H1 (cell line): ENCODE results near the gene SLC27A6. TPM values are rescaled to one million over a fixed set of nuclear protein-coding genes. Genes with fewer than 3 reads are reported as not detected.

Experiments
- CTCF ChIA-PET: fragments of 300-600 bp; sonication (Branson Sonifier 250); formaldehyde crosslinking; loops from one replicate; lab custom pipeline; 2021; ENCODE audit not compliant: partially characterized antibody; lab: Charles Lee
- POLR2A ChIA-PET: fragments of 300-600 bp; sonication (Branson Sonifier 250); formaldehyde crosslinking; loops from one replicate; lab custom pipeline; 2021; ENCODE audit warnings: inconsistent platforms; ENCODE audit not compliant: partially characterized antibody; lab: Charles Lee
- DNase-seq, 2 experiments: peaks; one replicate each; pipeline versions ENCODE4 v3.0.0 to v3.0.0-alpha.2; 2010 to 2022; ENCODE audit warnings: low spot score in 2 of 2, low read depth in 1 of 2, mixed read lengths in 1 of 2
- FAIRE-seq: peaks from 2 replicates; lab custom pipeline; 2011; peaks lifted over from hg19 to GRCh38; lab: Jason Lieb, UNC
- H2AFZ ChIP-seq: 2 replicates; pipeline ENCODE4 v1.8.1; 2012; ENCODE audit warnings: low read length, inconsistent platforms
- H2AK5ac ChIP-seq: 2 replicates; pipeline ENCODE4 v1.6.1; 2013; ENCODE audit warnings: low read depth, low read length
- H2BK120ac ChIP-seq: replicated peaks from 2 replicates; pipeline ENCODE3; 2013; ENCODE audit warnings: low read depth, low read length, inconsistent platforms
- H2BK12ac ChIP-seq: 2 replicates; pipeline ENCODE4 v1.6.1; 2013; ENCODE audit warnings: low read depth, low read length
- H2BK15ac ChIP-seq: 2 replicates; pipeline ENCODE4 v1.6.1; 2013; ENCODE audit warnings: low read length
- H2BK20ac ChIP-seq: 2 replicates; pipeline ENCODE4 v1.6.1; 2013; ENCODE audit warnings: low read length
- H2BK5ac ChIP-seq: 2 replicates; pipeline ENCODE4 v1.6.1; 2013; ENCODE audit warnings: low read depth, low read length
- H3K14ac ChIP-seq: 2 replicates; pipeline ENCODE4 v1.6.1; 2013; ENCODE audit warnings: inconsistent platforms; ENCODE audit not compliant: insufficient read length
- H3K18ac ChIP-seq: 2 replicates; pipeline ENCODE4 v1.6.1; 2013; ENCODE audit warnings: low read length; ENCODE audit errors: extremely low read depth
- H3K23ac ChIP-seq: 2 replicates; pipeline ENCODE4 v1.6.1; 2013; ENCODE audit warnings: inconsistent platforms; ENCODE audit not compliant: insufficient read length
- H3K23me2 ChIP-seq: 2 replicates; pipeline ENCODE4 v1.6.1; 2013; ENCODE audit warnings: low read depth, low read length
- H3K27ac ChIP-seq: 2 replicates; pipeline ENCODE4 v1.6.1; 2011; ENCODE audit warnings: low read depth, low read length, inconsistent platforms
- H3K27me3 ChIP-seq, 4 experiments: replicated peaks in 1 of 4; 1 replicate in 1 of 4; 2 replicates in 3 of 4; pipeline versions ENCODE4 v1.6.1 to v1.8.1; 2011 to 2013; ENCODE audit warnings: low read length in 3 of 4, mild to moderate bottlenecking in 3 of 4, inconsistent platforms in 2 of 4, mixed read lengths in 2 of 4, moderate library complexity in 1 of 4; ENCODE audit not compliant: control insufficient read depth in 3 of 4, insufficient read depth in 3 of 4; ENCODE audit errors: extremely low read depth in 1 of 4
- H3K36me3 ChIP-seq, 4 experiments: 2 replicates each; pipeline versions ENCODE4 v1.6.1 to v1.8.1; 2011 to 2013; ENCODE audit warnings: mild to moderate bottlenecking in 4 of 4, low read length in 3 of 4, moderate library complexity in 2 of 4, control low read depth in 1 of 4, inconsistent platforms in 1 of 4; ENCODE audit not compliant: insufficient read depth in 4 of 4, control insufficient read depth in 2 of 4
- H3K4ac ChIP-seq: replicated peaks from 2 replicates; pipeline ENCODE3; 2013; ENCODE audit warnings: low read length, low read depth, mixed read lengths, inconsistent platforms; ENCODE audit not compliant: insufficient read length
- H3K4me1 ChIP-seq, 4 experiments: replicated peaks in 1 of 4; 1 replicate in 1 of 4; 2 replicates in 3 of 4; pipeline versions ENCODE4 v1.6.1 to v1.8.1; 2011 to 2013; ENCODE audit warnings: low read length in 3 of 4, inconsistent platforms in 2 of 4, mixed read lengths in 1 of 4; ENCODE audit not compliant: insufficient read depth in 4 of 4, control insufficient read depth in 3 of 4
- H3K4me2 ChIP-seq, 2 experiments: 2 replicates each; pipeline versions ENCODE4 v1.6.1 to v1.8.1; 2011 to 2013; ENCODE audit warnings: low read depth in 2 of 2, low read length in 2 of 2, control low read depth in 1 of 2, inconsistent platforms in 1 of 2, mild to moderate bottlenecking in 1 of 2; ENCODE audit not compliant: insufficient read depth in 1 of 2
- H3K4me3 ChIP-seq, 4 experiments: fragments of 200-600, 300-600 bp in 1 of 4; sonication (generic), shearing (Covaris generic), sonication (Bioruptor Twin) in 1 of 4; 2 replicates each; pipeline versions ENCODE4 v1.5.1 to v1.8.1; 2011 to 2016; ENCODE audit warnings: low read length in 4 of 4, low read depth in 3 of 4, control low read depth in 2 of 4, inconsistent platforms in 2 of 4, mild to moderate bottlenecking in 2 of 4, mixed read lengths in 1 of 4, moderate library complexity in 1 of 4; ENCODE audit not compliant: insufficient read depth in 2 of 4; ENCODE audit errors: extremely low read depth in 1 of 4
- H3K56ac ChIP-seq: replicated peaks from 2 replicates; pipeline ENCODE3; 2013; ENCODE audit warnings: low read depth, mild to moderate bottlenecking, mixed read lengths, low read length, inconsistent platforms; ENCODE audit not compliant: insufficient read length
- H3K79me1 ChIP-seq: 2 replicates; pipeline ENCODE4 v1.6.1; 2013; ENCODE audit warnings: low read depth, low read length, control low read depth
- H3K79me2 ChIP-seq, 2 experiments: 2 replicates each; pipeline versions ENCODE4 v1.6.1 to v1.8.1; 2012 to 2013; ENCODE audit warnings: low read length in 2 of 2, mild to moderate bottlenecking in 2 of 2, inconsistent platforms in 1 of 2; ENCODE audit not compliant: insufficient read depth in 2 of 2, control insufficient read depth in 1 of 2
- H3K9ac ChIP-seq, 4 experiments: replicated peaks in 1 of 4; 1 replicate in 1 of 4; 2 replicates in 3 of 4; pipeline versions ENCODE4 v1.6.1 to v1.8.1; 2011 to 2013; ENCODE audit warnings: low read depth in 3 of 4, low read length in 3 of 4, control low read depth in 2 of 4, mild to moderate bottlenecking in 2 of 4, moderate library complexity in 2 of 4, inconsistent platforms in 1 of 4; ENCODE audit errors: extremely low read depth in 1 of 4
- H3K9me3 ChIP-seq, 2 experiments: 2 replicates each; pipeline versions ENCODE4 v1.6.1 to v1.8.1; 2012 to 2013; ENCODE audit warnings: mild to moderate bottlenecking in 2 of 2, moderate library complexity in 2 of 2, control low read depth in 1 of 2, inconsistent platforms in 1 of 2, low read depth in 1 of 2, low read length in 1 of 2, mixed read lengths in 1 of 2; ENCODE audit not compliant: insufficient read depth in 2 of 2
- H4K20me1 ChIP-seq, 2 experiments: replicated peaks in 1 of 2; 2 replicates each; pipeline versions ENCODE3 to v1.8.1; 2011 to 2013; ENCODE audit warnings: inconsistent platforms in 2 of 2, low read length in 2 of 2, mild to moderate bottlenecking in 1 of 2; ENCODE audit not compliant: insufficient read depth in 2 of 2, control insufficient read depth in 1 of 2
- H4K5ac ChIP-seq: 2 replicates; pipeline ENCODE4 v1.6.1; 2013; ENCODE audit warnings: low read length, low read depth, mixed read lengths, inconsistent platforms; ENCODE audit not compliant: insufficient read length
- H4K8ac ChIP-seq: 2 replicates; pipeline ENCODE4 v1.8.0; 2013; ENCODE audit warnings: mild to moderate bottlenecking, moderate library complexity, low read length, inconsistent platforms; ENCODE audit not compliant: insufficient read depth; ENCODE audit errors: extremely low read depth
- H4K91ac ChIP-seq: replicated peaks from 2 replicates; pipeline ENCODE3; 2013; ENCODE audit warnings: low read length, mixed read lengths, inconsistent platforms; ENCODE audit not compliant: insufficient read length
- WGBS, 2 experiments: shearing (Covaris generic) in 1 of 2; methylation state at CpG; one replicate each; pipeline versions ENCODE4 v1.1.6 to v1.1.7; 2013 to 2015; ENCODE audit warnings: low lambda C conversion rate in 2 of 2, mixed read lengths in 2 of 2, inconsistent platforms in 1 of 2, low coverage in 1 of 2, missing lambda C conversion rate in 1 of 2; ENCODE audit not compliant: insufficient replicate concordance in 2 of 2, insufficient coverage in 1 of 2, insufficient read length in 1 of 2; ENCODE audit errors: extremely low coverage in 1 of 2, missing lambda C conversion rate in 1 of 2; 5-methylcytosine and 5-hydroxymethylcytosine counted together
- polyA plus RNA-seq, 7 experiments: library from polyadenylated mRNA; depleted of rRNA in 3 of 7; stranded (reverse) in 5 of 7; unstranded in 2 of 7; fragments of >200 nt in 5 of 7; fragments of 200-250 nt in 2 of 7; gene quantifications; 1 replicate in 5 of 7; 2 replicates in 1 of 7; 4 replicates in 1 of 7; pipeline versions ENCODE4 v1.2.1 to v1.2.3, GENCODE V29; 2011 to 2013; ENCODE audit warnings: missing spikeins in 2 of 7, mixed read lengths in 2 of 7
- total RNA-seq: library from RNA; stranded (reverse); fragmentation: NEBNext Ultra II Directional; extraction: Animal tissue kit (Norgen Biotek cat#: 25700); gene quantifications from 2 replicates; pipeline ENCODE4 v1.2.1, GENCODE V29; 2021

The SLC27A6 gene
- total and polyA plus RNA-seq, 2 of the 8 experiments (the other 6 are each of a cell fraction or from before 2014, with no cell fraction given) = 4.0 to 4.7 TPM

GRCh38 chr5:128979761-128980160 lies 14.5 kb downstream of the SLC27A6 start:
- Histone ChIP-seq H3K23me2 (no peaks in the 10 kb centered on the region), H4K5ac (no peak overlapping the region), H3K18ac (no peak overlapping the region), H3K4ac (no peak overlapping the region), H3K4me3 (no peak overlapping the region), H3K79me1 (no peaks in the 10 kb centered on the region), H3K9ac (no peak overlapping the region), H3K36me3 (no peaks in the 10 kb centered on the region), H4K8ac (no peak overlapping the region), H3K23ac (no peak overlapping the region), H2BK12ac (no peak overlapping the region), H3K9me3 (no peaks in the 10 kb centered on the region), H4K91ac (no peak overlapping the region), H2BK15ac (no peak overlapping the region), H3K79me2 (no peaks in the 10 kb centered on the region), H4K20me1 (no peaks in the 10 kb centered on the region), H2BK5ac (no peak overlapping the region), H2BK120ac (no peak overlapping the region), H3K4me1 (peaks cover 0 to 6% (median 2%) of the 10 kb centered on the region in 4 experiments; a peak in 3 of 7 replicates), H3K56ac (no peak overlapping the region), H3K4me2 (no peak overlapping the region), H3K14ac (no peak overlapping the region), H3K27ac (no peak overlapping the region), H2AFZ (no peak overlapping the region), H2AK5ac (no peak overlapping the region), H3K27me3 (no peaks in the 10 kb centered on the region), H2BK20ac (no peak overlapping the region)
- FAIRE-seq (no peak), DNase-seq (no peak)
- ChIA-PET POLR2A (no interaction called here), CTCF (interaction anchor here (1.0 to 2.0 kb wide), 3 partner anchors 8 to 75 kb away, joined by 3 to 5 read pairs (median 4); partner anchors contain the start of gene SLC27A6)
- WGBS, 2 experiments = 100% methylated on average over 1 of the region's 1 CpG; no CpG with 5 or more reads in 1 of the 2 experiments
